Measurements from ENCODE around the gene VWA2. TPM values are rescaled to one million over a fixed set of nuclear protein-coding genes. Genes with fewer than 3 reads are reported as not detected.

Gene VWA2
- total RNA-seq, 1 experiment from 2014 or later: 1.6 TPM

GRCh38 chr10:114322344-114322743 lies 83.3 kb downstream of the VWA2 start:
- DNase-seq: no peak
- no peak overlapping the region for H4K91ac ChIP-seq (ENCODE audit: insufficient read length, low read depth, low read length)
- TF ChIP-seq CTCF (conservative IDR thresholded peaks at IDR 0.05): no peak
- no peak overlapping the region for H2BK5ac ChIP-seq (ENCODE audit: insufficient read length, low read length)
- no peaks in the 10 kb centered on the region for H3K23me2 ChIP-seq (ENCODE audit: insufficient read length, low read depth, low read length, poor library complexity, severe bottlenecking)
- WGBS (ENCODE audit: extremely low coverage, insufficient read length, low lambda C conversion rate): no CpG with 5 or more reads among the region's 5 CpGs
- no peak overlapping the region for H2BK15ac ChIP-seq (ENCODE audit: low read depth, low read length)
- no peak overlapping the region for H2AK5ac ChIP-seq (ENCODE audit: insufficient read length, low read length)
- no peak overlapping the region for H3K56ac ChIP-seq (ENCODE audit: insufficient read length, low read depth, low read length)
- H3K4me1 ChIP-seq (ENCODE audit: insufficient read depth, low read length): no peaks in the 10 kb centered on the region
- H3K4ac ChIP-seq (ENCODE audit: low read depth, low read length): no peak overlapping the region
- H3K27ac ChIP-seq (ENCODE audit: insufficient read length, low read depth, low read length): no peak overlapping the region
- no peak overlapping the region for H3K27ac Mint-ChIP-seq
- H3K14ac ChIP-seq (ENCODE audit: insufficient read depth, low read length): no peak overlapping the region
- H4K8ac ChIP-seq (replicated peaks; ENCODE audit: insufficient read length, low read depth, low read length): no peak overlapping the region
- no peaks in the 10 kb centered on the region for H3K9me3 ChIP-seq (ENCODE audit: control insufficient read depth, low read depth, low read length)
- no peaks in the 10 kb centered on the region for H3K79me2 ChIP-seq (ENCODE audit: insufficient read depth, low read length)
- no peak overlapping the region for H2AFZ ChIP-seq (ENCODE audit: low read length)
- no peak overlapping the region for H2BK12ac ChIP-seq (ENCODE audit: insufficient read length, low read depth, low read length)
- H2BK120ac ChIP-seq (ENCODE audit: low read depth, low read length, poor library complexity, severe bottlenecking): no peak overlapping the region
- H3K4me1 Mint-ChIP-seq: peaks cover 9% of the 10 kb centered on the region in 2 experiments
- H3K36me3 Mint-ChIP-seq (ENCODE audit: insufficient read depth in 1 of 3, low read depth in 3 of 3): no peaks in the 10 kb centered on the region
- no peak overlapping the region for H2BK20ac ChIP-seq (ENCODE audit: low read depth, low read length, poor library complexity, severe bottlenecking)
- H4K5ac ChIP-seq (ENCODE audit: insufficient read length, low read depth, low read length): no peak overlapping the region
- no peak overlapping the region for H3K23ac ChIP-seq (ENCODE audit: insufficient read length, low read depth, low read length)
- H3K4me2 ChIP-seq (ENCODE audit: insufficient read depth, insufficient read length, low read length): no peak overlapping the region
- no peaks in the 10 kb centered on the region for H3K27me3 ChIP-seq (ENCODE audit: insufficient read depth, low read length)
- H3K9ac ChIP-seq (ENCODE audit: extremely low read depth, insufficient read length, low read length): no peak overlapping the region
- H3K18ac ChIP-seq (ENCODE audit: insufficient read length, low read depth, low read length): no peak overlapping the region
- H3T11ph ChIP-seq (ENCODE audit: low read length): no peak overlapping the region
- H3K79me1 ChIP-seq (ENCODE audit: insufficient read depth, low read depth, low read length, poor library complexity, severe bottlenecking): no peaks in the 10 kb centered on the region
- H3K4me3 Mint-ChIP-seq: no peak overlapping the region
- H3K9me3 Mint-ChIP-seq: no peaks in the 10 kb centered on the region
- H3K27me3 Mint-ChIP-seq (ENCODE audit: low read depth): peaks cover 8% of the 10 kb centered on the region
- H4K20me1 ChIP-seq (ENCODE audit: control insufficient read depth, insufficient read depth, insufficient read length): no peaks in the 10 kb centered on the region
